GM13977 (cell line): ENCODE measurements around the gene RNPEP.

Source experiments
- DNase-seq: peaks from one replicate; pipeline ENCODE4 v3.0.0; 2012; ENCODE audit warnings: low spot score
- in situ Hi-C: fragments of 300-500 bp; cut with MboI; formaldehyde crosslinking; loops from one replicate; pipeline ENCODE4 v1.12.0; 2022; ENCODE audit warnings: low sequenced_read_pairs, low pct_unique_long_range_greater_than_20kb, mixed read lengths, inconsistent platforms; ENCODE audit not compliant: unreplicated experiment
- TF ChIP-seq, protein P1 (sequence below): IDR thresholded peaks from 2 replicates; pipeline ENCODE4 v1.5.1; 2012; ENCODE audit warnings: mild to moderate bottlenecking, control low read depth; ENCODE audit not compliant: insufficient read depth; ENCODE audit errors: extremely low read depth, missing control alignments

RNPEP gene

DNA sequence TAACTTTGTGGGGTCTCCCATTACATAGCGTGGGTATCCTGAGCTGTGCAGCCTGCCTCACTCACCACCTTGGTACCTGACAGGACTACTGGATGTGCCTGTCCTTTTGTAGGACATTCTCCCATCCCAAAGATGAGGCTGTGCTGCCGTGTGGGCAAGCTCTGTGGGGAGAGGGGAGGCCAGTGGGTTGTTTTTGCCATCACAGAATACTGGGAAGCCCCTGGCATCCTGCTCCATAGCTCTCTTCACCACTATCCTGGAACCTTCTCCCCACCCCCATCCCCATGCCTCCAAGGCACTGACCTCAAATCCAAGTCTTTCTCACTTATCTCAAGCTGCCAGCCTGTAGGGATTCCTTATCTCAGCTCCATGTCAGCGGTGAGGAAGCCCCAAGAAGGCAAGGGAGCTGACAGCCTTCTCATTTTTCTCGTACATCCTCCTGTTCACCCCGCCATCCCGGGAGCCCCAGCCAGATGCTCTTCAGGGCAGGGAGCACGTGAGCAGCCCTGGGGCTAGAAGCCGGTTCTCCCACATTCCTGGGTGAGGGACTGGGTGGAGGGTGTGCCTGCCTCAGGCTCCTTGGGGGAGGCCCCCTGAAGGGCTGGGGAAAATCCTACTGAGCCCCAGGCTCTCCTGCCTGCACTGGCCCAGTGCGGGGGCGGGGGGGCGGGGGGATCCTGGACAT is 25.5 kb downstream of the RNPEP start:
- DNase-seq: no peak
- TF ChIP-seq, protein P1, sequence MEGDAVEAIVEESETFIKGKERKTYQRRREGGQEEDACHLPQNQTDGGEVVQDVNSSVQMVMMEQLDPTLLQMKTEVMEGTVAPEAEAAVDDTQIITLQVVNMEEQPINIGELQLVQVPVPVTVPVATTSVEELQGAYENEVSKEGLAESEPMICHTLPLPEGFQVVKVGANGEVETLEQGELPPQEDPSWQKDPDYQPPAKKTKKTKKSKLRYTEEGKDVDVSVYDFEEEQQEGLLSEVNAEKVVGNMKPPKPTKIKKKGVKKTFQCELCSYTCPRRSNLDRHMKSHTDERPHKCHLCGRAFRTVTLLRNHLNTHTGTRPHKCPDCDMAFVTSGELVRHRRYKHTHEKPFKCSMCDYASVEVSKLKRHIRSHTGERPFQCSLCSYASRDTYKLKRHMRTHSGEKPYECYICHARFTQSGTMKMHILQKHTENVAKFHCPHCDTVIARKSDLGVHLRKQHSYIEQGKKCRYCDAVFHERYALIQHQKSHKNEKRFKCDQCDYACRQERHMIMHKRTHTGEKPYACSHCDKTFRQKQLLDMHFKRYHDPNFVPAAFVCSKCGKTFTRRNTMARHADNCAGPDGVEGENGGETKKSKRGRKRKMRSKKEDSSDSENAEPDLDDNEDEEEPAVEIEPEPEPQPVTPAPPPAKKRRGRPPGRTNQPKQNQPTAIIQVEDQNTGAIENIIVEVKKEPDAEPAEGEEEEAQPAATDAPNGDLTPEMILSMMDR: no peak
- in situ Hi-C loops: no loop called here

DNA sequence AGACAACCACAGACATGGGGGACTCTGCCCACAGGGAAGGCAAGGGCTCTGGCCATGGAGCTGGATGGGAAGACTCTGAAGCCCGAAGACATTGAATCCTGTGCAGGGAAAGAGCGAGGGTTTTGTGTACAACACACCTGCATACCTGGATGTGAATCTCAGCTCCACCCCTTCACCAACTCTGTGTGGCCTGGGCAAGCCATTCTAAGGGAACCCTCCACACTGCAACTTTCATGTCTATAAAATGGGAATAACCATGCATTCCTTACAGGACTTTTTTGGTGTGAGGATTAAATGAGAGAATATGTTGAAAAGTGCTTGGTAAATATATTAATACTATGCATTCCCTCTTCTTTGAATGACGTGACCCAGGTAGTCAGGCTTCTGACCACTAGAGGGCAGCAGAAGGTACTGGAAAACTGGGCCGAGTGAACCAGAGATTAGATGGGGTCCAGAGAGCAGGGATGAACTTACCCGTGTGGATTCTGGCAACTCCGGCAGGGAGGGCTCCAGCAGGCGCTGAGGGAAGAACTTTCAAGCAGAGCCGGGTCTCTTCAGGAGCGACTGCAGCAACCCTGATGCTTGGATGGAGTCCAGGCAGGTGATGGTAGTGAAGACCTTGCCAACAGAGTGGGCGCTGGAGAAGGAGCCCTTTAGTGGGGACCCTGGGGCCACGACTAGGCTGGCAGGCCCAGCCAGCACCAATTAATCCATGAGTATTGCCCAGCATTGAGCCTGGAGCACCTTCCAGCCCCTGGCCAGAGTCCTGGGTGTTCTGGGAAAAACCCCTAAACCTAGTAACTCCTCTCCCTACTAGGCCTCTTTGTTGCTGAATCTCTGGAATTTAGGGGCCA is 27.1 kb downstream of the RNPEP start:
- in situ Hi-C loops: loop anchor here (5.0 kb wide), 1 partner anchor 113 kb away; the partner anchor contains the start of gene GPR37L1
- TF ChIP-seq, protein P1: peak; percentile 84

DNA sequence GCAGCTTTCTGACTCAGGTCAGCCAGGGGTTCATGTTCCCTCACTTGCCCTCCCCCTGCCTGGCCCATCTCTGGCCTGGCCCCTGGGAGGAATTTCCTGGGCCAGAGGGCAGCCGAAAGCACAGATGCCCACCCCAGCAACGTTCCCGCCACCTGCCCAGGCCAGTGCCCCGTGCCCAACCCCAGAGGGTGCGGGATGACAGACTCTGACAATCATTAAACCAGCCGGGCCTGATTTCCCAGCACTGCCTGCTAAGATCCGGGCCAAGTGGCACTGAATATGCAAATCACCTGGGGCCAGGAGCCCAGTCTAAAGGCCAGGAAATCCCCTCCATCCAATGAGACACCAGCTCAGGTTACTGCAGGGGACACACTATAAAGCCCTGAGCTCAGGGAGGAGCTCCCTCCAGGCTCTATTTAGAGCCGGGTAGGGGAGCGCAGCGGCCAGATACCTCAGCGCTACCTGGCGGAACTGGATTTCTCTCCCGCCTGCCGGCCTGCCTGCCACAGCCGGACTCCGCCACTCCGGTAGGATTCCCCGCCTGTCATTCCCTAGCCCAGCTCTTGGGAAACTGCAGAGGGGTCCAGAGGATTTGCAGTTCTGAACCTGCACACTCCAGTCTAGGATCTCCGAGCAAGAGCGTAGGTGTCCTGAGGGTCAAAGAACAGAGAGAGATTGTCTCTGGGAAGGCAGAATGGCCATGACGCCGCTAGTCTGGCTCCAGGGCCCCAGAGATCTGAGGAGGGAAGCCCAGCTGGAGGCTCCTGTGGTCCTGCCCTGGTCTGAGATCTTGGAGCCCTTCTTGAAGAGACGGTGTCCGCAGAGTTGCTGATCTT is 27.9 kb downstream of the RNPEP start, which contains the start of gene ELF3:
Gene ELF3 (plus strand): TSS at position 408 of the 836 bp plus-strand sequence. CDS start 550 bp downstream, outside the sequence.
- TF ChIP-seq, protein P1: no peak
- in situ Hi-C loops: loop anchor here (5.0 kb wide), 1 partner anchor 112 kb away; the partner anchor contains the start of gene GPR37L1
- peak; percentile 78 for DNase-seq

More for the DNA sequence above, 27.1 kb downstream of the RNPEP start:
- peak; percentile 82 for DNase-seq

DNA sequence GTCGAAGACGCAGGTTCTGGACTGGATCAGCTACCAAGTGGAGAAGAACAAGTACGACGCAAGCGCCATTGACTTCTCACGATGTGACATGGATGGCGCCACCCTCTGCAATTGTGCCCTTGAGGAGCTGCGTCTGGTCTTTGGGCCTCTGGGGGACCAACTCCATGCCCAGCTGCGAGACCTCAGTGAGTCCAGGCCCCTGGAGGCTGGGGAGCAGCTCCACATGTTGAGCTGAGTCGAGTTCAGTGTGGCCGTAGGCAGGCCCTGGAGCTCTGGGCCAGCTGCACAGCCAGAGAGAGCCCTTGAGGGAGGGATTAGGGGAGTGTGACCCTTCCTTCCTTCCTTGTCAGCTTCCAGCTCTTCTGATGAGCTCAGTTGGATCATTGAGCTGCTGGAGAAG is 29.5 kb downstream of the RNPEP start:
- TF ChIP-seq, protein P1: no peak
- DNase-seq: no peak
- in situ Hi-C loops: loop anchor here (5.0 kb wide), 1 partner anchor 110 kb away; the partner anchor contains the start of gene GPR37L1

DNA sequence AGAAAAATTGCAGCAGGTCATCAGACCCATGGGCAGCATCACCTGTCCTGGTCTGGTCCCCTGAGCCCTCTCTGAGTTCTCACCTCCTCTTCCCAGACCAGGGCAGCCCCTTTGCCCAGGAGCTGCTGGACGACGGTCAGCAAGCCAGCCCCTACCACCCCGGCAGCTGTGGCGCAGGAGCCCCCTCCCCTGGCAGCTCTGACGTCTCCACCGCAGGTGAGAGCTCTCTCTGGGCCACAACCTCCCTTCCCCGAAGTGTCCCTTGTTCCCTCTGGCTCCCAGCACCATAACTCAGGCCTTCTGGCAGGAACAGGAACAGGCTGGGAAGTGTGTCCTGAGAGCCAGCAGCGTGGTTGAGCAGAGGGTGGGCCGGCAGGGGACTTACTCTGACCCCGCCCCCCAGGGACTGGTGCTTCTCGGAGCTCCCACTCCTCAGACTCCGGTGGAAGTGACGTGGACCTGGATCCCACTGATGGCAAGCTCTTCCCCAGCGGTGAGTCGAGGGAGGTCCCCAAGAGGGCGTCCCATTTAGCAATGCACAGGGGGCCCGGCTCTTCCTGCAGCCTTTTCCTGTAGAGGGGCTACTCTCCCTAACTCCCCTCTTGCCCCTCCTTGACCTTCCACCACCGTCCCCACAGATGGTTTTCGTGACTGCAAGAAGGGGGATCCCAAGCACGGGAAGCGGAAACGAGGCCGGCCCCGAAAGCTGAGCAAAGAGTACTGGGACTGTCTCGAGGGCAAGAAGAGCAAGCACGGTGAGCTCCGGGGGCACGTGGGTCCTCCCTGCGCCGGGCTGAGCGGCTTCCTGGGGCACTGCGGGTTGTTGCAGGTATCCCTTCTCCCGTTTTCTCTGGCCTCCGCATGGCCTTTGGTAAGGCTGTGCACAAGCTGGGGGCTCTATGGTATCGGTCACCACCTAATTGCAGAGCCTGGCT is 30.4 kb downstream of the RNPEP start:
- no peak for DNase-seq
- in situ Hi-C loops: loop anchor here (5.0 kb wide), 1 partner anchor 109 kb away; the partner anchor contains the start of gene GPR37L1
- TF ChIP-seq, protein P1: no peak
